Astrocyte of the spinal cord (primary cell): ENCODE data around the gene CPNE6.

Source experiments
- DNase-seq: peaks from one replicate; pipeline ENCODE4 v3.0.0; 2011; ENCODE audit warnings: low read depth, low spot score
- H3K4me3 ChIP-seq: 2 replicates; pipeline ENCODE4 v1.5.1; 2011; ENCODE audit warnings: low read depth, mild to moderate bottlenecking, low read length, moderate library complexity
- CTCF ChIP-seq: IDR thresholded peaks from 2 replicates; pipeline ENCODE4 v1.5.1; 2012; ENCODE audit warnings: low read depth, mild to moderate bottlenecking, low read length, inconsistent platforms
- in situ Hi-C: cut with HindIII; loops from 2 replicates; pipeline ENCODE4 v1.10.0; 2017; ENCODE audit warnings: low sequenced_read_pairs

CPNE6 gene

GRCh38 chr14:24060984-24061913 lies 10.1 kb upstream of the CPNE6 start:
- in situ Hi-C loops: no loop called here
- DNase-seq: no peak
- TF ChIP-seq CTCF: no peak
- H3K4me3 ChIP-seq: no peak overlapping the region

- no peak for TF ChIP-seq CTCF
- no peak overlapping the region for H3K4me3 ChIP-seq
- in situ Hi-C loops: no loop called here
- no peak for DNase-seq
Observed at GRCh38 chr14:24062216-24062980, 9.0 kb upstream of the CPNE6 start.

- DNase-seq: no peak
- in situ Hi-C loops: no loop called here
- no peak for TF ChIP-seq CTCF
Observed at GRCh38 chr14:24063263-24063836, 8.0 kb upstream of the CPNE6 start.

GRCh38 chr14:24064091-24064795 lies 7.1 kb upstream of the CPNE6 start:
- no peak for DNase-seq
- in situ Hi-C loops: no loop called here
- TF ChIP-seq CTCF: no peak
- H3K4me3 ChIP-seq: no peak overlapping the region

More at GRCh38 chr14:24063263-24063836, 8.0 kb upstream of the CPNE6 start:
- no peak overlapping the region for H3K4me3 ChIP-seq

- no peak for TF ChIP-seq CTCF
- DNase-seq: no peak
- in situ Hi-C loops: no loop called here
- H3K4me3 ChIP-seq: no peak overlapping the region
Observed at GRCh38 chr14:24064856-24065255, 6.5 kb upstream of the CPNE6 start.

- in situ Hi-C loops: no loop called here
- TF ChIP-seq CTCF: no peak
- no peak for DNase-seq
- no peak overlapping the region for H3K4me3 ChIP-seq
Observed at GRCh38 chr14:24065408-24065807, 6.0 kb upstream of the CPNE6 start.
